GM10266 (cell line): ENCODE measurements around the gene PNMA6F.
"Not testable (repeated sequence)": the region's sequence is repeated elsewhere in the genome, so short reads cannot be mapped to it uniquely, and the experiment has no call there.

Experiments
- DNase-seq: peaks from one replicate; pipeline ENCODE4 v3.0.0; 2012; ENCODE audit errors: extremely low spot score
- TF ChIP-seq, protein P1 (sequence below): IDR thresholded peaks from 2 replicates; pipeline ENCODE4 v1.5.1; 2012; ENCODE audit warnings: mild to moderate bottlenecking, low read depth; ENCODE audit not compliant: control insufficient read depth, insufficient read depth; ENCODE audit errors: missing control alignments

PNMA6F gene

DNA sequence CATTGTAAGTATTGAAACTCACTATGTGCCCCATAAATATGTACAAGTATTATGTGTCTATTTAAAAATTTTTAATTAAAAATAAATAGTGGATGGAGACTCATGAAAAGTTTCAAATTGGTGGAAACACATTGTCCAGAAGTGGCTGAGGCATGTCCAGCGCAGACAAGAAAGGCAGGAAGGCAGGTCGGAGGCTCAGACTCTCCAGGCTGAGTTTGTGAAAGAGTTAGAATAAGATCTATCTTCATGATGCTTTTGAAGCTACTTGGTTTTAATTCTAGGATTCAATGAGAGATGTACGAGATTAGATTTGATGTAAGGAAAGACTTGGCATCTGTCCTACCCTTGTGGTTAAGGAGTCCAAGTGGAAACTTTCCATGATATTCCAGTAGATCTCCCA lies 19.8 kb downstream of the PNMA6F start:
- DNase-seq: no peak
- TF ChIP-seq, protein P1, sequence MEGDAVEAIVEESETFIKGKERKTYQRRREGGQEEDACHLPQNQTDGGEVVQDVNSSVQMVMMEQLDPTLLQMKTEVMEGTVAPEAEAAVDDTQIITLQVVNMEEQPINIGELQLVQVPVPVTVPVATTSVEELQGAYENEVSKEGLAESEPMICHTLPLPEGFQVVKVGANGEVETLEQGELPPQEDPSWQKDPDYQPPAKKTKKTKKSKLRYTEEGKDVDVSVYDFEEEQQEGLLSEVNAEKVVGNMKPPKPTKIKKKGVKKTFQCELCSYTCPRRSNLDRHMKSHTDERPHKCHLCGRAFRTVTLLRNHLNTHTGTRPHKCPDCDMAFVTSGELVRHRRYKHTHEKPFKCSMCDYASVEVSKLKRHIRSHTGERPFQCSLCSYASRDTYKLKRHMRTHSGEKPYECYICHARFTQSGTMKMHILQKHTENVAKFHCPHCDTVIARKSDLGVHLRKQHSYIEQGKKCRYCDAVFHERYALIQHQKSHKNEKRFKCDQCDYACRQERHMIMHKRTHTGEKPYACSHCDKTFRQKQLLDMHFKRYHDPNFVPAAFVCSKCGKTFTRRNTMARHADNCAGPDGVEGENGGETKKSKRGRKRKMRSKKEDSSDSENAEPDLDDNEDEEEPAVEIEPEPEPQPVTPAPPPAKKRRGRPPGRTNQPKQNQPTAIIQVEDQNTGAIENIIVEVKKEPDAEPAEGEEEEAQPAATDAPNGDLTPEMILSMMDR: no peak

DNA sequence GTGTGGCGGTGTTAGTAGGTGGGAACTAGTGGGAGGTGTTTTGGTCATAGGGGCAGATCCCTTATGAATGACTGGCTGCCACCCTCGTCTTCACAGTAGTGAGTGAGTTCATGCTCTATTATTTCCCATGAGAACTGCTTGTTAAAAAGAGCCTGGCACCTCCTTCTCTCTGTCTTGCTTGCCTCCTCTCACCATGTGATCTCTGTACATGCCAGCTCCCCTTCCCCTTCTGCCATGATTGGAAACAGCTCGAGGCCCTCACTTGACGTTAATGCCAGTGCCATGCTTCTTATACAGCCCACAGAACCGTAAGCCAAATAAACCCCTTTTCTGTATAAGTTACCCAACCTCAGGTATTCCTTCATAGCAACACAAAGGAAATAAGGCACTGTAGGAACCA lies 21.7 kb downstream of the PNMA6F start:
- no peak for DNase-seq
- TF ChIP-seq, protein P1: no peak

DNA sequence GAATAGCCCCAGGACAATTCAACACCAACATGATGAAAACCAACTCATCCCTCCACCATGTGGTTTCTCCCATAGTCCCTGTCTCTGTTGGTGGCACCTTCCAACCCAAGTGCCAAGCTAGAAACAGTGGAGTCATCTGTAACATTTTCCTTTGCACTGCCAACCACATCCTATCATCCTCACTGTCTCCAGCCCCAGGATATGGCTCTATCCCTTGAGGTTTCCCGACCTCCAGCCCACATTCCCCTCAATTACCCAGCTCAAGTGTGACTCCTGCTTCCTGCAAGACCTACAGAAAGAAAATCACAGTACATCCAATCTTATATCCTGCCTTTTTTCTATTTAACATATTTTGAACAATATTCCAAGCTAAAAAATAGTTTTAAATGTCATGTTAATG lies 24.2 kb downstream of the PNMA6F start:
- TF ChIP-seq, protein P1: no peak
- DNase-seq: no peak

DNA sequence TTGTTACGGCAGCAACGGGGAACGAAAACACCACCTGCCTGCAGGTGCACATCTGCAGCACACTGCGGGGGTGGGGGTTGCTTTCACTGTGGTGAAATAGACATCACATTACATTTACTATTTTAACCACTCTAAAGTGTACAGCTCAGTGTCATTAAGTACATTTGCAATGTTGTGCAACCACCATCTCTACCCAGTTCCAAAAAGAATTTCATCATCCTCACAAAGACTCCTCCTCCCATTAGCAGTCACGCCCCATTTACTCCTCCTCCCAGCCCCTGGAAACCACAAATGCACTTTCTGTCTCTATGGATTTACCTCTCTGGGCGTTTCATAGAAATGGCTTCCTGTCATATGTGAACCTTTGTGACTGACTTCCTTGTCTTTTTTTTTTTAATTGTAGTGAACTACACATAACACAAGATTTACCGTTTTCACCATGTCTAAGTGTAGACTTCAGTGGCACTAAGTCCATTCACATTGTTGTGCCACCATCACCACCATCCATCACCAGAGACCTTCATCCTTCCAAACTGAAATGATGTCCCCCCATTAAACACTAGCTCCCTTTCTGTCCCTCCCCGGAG lies 28.0 kb downstream of the PNMA6F start:
- DNase-seq: not testable (repeated sequence)

DNA sequence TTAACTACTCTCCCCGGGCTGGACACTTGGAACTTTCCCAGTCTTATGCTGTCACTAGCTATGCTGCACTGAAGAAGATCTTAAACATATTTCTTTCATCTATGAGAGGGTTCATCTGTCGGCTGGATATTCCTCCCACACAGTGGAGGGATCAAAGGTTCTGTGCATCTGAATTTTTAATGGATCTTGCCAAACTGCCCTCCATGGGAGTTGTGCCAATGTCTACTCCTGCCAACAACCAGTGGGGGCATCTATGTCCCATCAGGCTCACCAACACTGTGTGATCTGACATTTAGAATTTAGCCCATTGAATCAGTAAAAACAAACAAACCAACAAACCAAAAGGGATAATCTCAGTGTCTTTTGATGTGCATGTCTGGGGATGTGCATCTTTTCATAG lies 32.8 kb downstream of the PNMA6F start:
- DNase-seq: not testable (repeated sequence)

DNA sequence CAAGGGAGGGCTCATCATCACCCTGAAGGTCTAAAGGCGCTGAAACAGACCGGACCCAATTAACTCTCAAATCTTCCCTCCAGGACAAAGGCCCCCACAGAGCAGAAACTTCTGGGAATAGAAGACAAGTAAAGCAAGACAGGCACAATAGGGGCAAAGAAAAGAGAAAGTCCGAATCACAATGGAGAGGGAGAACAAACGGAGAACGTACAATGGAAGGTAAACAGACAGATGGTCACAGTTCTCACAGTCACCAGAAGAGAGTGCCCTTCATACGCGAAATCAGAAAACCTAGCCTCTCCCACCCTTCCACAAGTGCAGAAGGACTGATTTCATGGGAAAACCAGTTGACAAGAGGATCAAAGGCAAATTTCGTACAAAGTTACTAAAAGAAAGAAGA lies 35.9 kb downstream of the PNMA6F start:
- DNase-seq: not testable (repeated sequence)

DNA sequence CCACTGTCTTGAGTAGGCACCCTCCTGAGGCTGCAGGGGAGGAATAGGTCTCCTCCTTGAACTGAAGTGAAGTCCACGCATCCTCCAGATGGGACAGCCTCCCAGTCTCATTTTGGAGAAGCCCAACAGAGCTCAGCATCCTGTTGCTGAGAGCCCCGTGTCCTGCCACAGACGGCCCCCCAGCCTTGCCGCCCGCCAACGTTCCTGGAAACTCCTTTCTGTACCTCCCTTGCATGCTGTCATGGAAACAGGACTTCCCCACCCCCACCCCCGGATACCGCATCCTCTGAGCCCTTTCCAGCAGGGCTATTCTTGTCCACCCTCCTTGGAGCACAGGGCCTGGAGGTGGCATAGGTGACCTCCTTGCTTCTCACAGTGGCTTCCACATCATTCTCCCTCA lies 37.6 kb downstream of the PNMA6F start:
- not testable (repeated sequence) for DNase-seq

DNA sequence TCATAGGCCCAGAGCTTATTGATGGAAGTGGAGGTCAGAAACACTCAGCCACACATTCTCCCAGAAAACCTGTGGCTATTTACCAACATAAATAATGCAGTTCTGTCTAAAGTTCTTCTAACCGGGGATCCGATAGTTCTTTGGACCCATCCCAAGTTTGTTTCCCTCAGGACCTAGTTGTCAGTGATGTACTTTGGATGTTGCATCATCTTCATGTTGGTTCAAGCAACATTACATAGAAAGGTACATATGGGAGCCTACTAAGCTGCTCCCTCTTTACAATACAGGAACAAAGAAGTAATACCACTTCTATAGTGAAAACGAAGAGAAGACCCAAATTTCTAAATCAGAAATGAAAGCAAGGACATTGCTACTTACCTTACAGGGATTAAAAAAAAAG lies 39.8 kb downstream of the PNMA6F start:
- not testable (repeated sequence) for DNase-seq

DNA sequence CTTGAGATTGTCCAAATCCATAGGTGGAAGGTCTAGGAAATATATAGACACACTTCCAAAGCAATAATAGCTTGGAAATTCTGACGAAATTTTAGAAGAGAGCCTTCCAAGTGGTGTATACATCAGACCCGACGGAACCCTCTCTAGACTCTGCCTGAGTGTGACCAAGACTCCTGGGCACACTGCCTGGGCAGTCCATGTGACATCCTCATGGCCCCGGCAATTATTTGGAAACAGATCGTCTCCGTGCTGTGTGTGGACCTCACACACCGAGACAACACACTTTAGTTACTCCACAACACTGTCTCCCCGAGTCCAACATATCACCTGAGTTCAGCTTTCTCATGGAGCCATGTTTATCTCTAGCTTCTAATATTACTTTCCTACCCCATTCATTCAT lies 42.3 kb downstream of the PNMA6F start:
- DNase-seq: not testable (repeated sequence)

DNA sequence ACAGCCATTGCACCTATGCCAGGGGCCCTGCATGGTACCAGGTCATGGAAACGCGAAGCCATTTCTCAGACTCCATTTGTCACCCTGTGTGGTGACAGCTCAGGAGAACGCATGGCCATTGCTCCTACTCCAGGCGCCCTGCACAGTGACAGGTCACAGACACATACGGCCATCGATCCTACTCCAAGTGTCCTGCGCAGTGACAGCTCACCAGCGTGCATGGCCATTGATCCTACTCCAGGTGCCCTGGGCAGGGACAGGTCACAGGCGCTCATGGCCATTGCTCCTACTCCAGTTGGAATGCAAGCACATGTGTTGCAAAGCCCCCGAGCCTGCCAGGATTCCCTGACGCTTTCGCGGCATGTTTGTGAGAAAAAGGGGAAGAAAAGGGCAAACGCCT lies 45.5 kb downstream of the PNMA6F start:
- DNase-seq: not testable (repeated sequence)

DNA sequence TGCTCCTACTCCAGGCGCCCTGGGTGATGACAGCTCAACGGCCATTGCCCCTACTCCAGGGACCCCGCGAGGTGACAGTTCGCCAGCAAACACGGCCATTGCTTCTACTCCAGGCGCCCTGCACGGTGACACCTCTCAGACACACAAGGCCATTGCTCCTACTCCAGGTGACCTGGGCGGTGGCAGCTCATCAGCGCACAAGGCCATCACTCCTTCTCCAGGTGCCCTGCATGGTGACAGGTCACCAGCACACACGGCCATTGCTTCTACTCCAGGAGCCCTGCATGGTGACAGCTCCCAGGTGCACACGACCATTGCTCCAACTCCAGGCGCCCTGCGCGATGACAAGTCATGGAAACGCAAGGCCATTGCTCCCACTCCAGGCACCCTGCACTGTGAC lies 46.1 kb downstream of the PNMA6F start:
- DNase-seq: not testable (repeated sequence)

DNA sequence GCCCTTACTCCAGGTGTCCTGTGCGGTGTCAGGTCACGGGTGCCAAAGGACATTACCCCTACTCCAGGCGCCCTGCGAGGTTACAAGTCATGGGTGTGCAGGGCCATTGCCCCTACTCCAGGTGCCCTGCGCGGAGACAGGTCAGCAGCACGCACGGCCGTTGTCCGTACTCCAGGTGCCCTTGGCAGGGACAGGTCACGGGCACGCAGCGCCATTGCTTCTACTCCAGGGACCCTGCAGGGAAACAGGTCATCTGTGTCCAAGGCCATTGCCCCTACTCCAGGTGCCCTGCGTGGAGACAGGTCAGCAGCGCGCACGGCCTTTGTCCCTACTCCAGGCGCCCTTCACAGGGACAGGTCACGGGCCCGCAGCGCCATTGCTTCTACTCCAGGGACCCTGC lies 49.0 kb downstream of the PNMA6F start:
- DNase-seq: not testable (repeated sequence)

DNA sequence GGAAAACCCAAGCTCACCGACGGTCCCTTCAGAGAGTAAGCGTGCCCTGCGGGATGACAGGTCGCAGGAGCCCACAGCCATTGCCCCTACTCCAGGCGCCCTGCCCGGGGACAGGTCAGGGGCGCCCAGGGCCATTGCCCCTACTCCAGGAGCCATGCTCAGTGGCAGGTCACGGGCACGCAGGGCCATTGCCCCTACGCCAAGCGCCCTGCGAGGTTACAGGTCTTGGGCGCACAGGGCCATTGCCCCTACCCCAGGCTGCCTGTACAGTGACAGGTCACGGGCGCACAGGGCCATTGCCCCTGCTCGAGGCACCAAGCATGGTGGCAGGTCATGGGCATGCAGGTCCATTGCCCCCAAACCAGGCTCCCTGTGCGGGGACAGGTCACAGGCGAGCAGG lies 49.5 kb downstream of the PNMA6F start:
- not testable (repeated sequence) for DNase-seq
